Endodermal cell (in vitro differentiated cells): ENCODE data around the gene WDR4. TPM values are rescaled to one million over a fixed set of nuclear protein-coding genes. Genes with fewer than 3 reads are reported as not detected.

Experiments
- DNase-seq: peaks from one replicate; pipeline ENCODE4 v3.0.0-alpha.2; 2017
- H3K27ac ChIP-seq: 2 replicates; pipeline ENCODE4 v1.5.1; 2013; ENCODE audit warnings: mild to moderate bottlenecking, low read depth, low read length, moderate library complexity
- H3K27me3 ChIP-seq: 2 replicates; pipeline ENCODE4 v1.6.1; 2013; ENCODE audit warnings: mild to moderate bottlenecking, low read length, moderate library complexity; ENCODE audit not compliant: insufficient read depth, control insufficient read depth, poor library complexity, severe bottlenecking
- H3K36me3 ChIP-seq: 2 replicates; pipeline ENCODE4 v1.7.0; 2013; ENCODE audit warnings: mild to moderate bottlenecking, low read length, moderate library complexity; ENCODE audit not compliant: control insufficient read depth, insufficient read depth
- H3K4me1 ChIP-seq: one replicate; pipeline ENCODE4 v1.7.0; 2013; ENCODE audit warnings: low read length; ENCODE audit not compliant: control insufficient read depth, insufficient read depth
- H3K4me3 ChIP-seq: 2 replicates; pipeline ENCODE4 v1.5.1; 2013; ENCODE audit warnings: mild to moderate bottlenecking, low read length, moderate library complexity
- H3K9ac ChIP-seq: 2 replicates; pipeline ENCODE4 v1.6.1; 2013; ENCODE audit warnings: mild to moderate bottlenecking, low read length, moderate library complexity; ENCODE audit not compliant: poor library complexity, severe bottlenecking; ENCODE audit errors: extremely low read depth
- H3K9me3 ChIP-seq: 2 replicates; pipeline ENCODE4 v1.6.1; 2013; ENCODE audit warnings: mild to moderate bottlenecking, low read length, moderate library complexity; ENCODE audit not compliant: control insufficient read depth
- H3K27ac Mint-ChIP-seq: 2 replicates; pipeline ENCODE4 v1.8.0; 2020; ENCODE audit warnings: mixed read lengths
- H3K27me3 Mint-ChIP-seq: 2 replicates; pipeline ENCODE4 v1.8.0; 2021; ENCODE audit warnings: mild to moderate bottlenecking, mixed read lengths; ENCODE audit not compliant: insufficient read depth
- H3K36me3 Mint-ChIP-seq: 2 replicates; pipeline ENCODE4 v1.8.0; 2020; ENCODE audit warnings: low read depth, mixed read lengths
- H3K4me1 Mint-ChIP-seq: 2 replicates; pipeline ENCODE4 v1.8.0; 2020; ENCODE audit warnings: mixed read lengths
- H3K4me3 Mint-ChIP-seq: 2 replicates; pipeline ENCODE4 v1.8.0; 2020; ENCODE audit warnings: mild to moderate bottlenecking, moderate library complexity, mixed read lengths
- H3K9me3 Mint-ChIP-seq: 2 replicates; pipeline ENCODE4 v1.8.0; 2020; ENCODE audit warnings: mild to moderate bottlenecking, mixed read lengths
- CTCF ChIP-seq: fragments of 200-600 bp; sonication (generic); conservative IDR thresholded peaks from 2 replicates; pipeline ENCODE4 v1.5.0; 2021; ENCODE audit warnings: antibody characterized with exemption, mild to moderate bottlenecking
- WGBS, 2 experiments: methylation state at CpG; one replicate each; pipeline versions ENCODE4 v1.1.5 to v1.1.7; 2013; ENCODE audit warnings: missing lambda C conversion rate in 2 of 2, mixed read lengths in 1 of 2; ENCODE audit not compliant: insufficient coverage in 1 of 2, insufficient read length in 1 of 2; 5-methylcytosine and 5-hydroxymethylcytosine counted together
- total RNA-seq, 2 donors: library from RNA; stranded (reverse); fragmentation: NEBNext Ultra II Directional in 1 of 2; extraction: Animal tissue kit (Norgen Biotek cat#: 25700) in 1 of 2; gene quantifications; 2 replicates in 1 of 2; 3 replicates in 1 of 2; pipeline ENCODE4 v1.2.1, GENCODE V29; 2021

Gene WDR4
- total RNA-seq, 2 donors from 2014 or later, result 26.7 to 33.5 TPM

- no peaks in the 10 kb centered on the region for H3K9me3 ChIP-seq
- H3K4me3 ChIP-seq, result peak overlapping the region; percentile 76
- H3K4me3 Mint-ChIP-seq, result no peak overlapping the region
- H3K27ac Mint-ChIP-seq, result peak overlapping the region; percentile 95
- H3K27ac ChIP-seq, result peak overlapping the region; percentile 54
- peaks cover 10% of the 10 kb centered on the region for H3K36me3 Mint-ChIP-seq
- peaks cover 5% of the 10 kb centered on the region for H3K9me3 Mint-ChIP-seq
- peak overlapping the region; percentile 40 for H3K9ac ChIP-seq
- no peaks in the 10 kb centered on the region for H3K27me3 ChIP-seq
- no peak for TF ChIP-seq CTCF
- H3K36me3 ChIP-seq, result peaks cover 6% of the 10 kb centered on the region
- 76 to 81% methylated on average over 6 of the region's 6 CpGs for WGBS, 2 experiments
- peaks cover 23% of the 10 kb centered on the region for H3K4me1 Mint-ChIP-seq
- peaks cover 15% of the 10 kb centered on the region for H3K4me1 ChIP-seq
- DNase-seq, result no peak
- no peaks in the 10 kb centered on the region for H3K27me3 Mint-ChIP-seq
Measured at GRCh38 chr21:42924433-42924751, 45.1 kb upstream of the WDR4 start.

GRCh38 chr21:42923553-42924432 lies 44.5 kb upstream of the WDR4 start:
- Histone ChIP-seq H3K36me3 (peaks cover 6% of the 10 kb centered on the region), H3K27me3 (no peaks in the 10 kb centered on the region), H3K4me3 (peak overlapping the region; percentile 76), H3K27ac (peak overlapping the region; percentile 54), H3K4me1 (peaks cover 15% of the 10 kb centered on the region), H3K9ac (peak overlapping the region; percentile 40), H3K9me3 (no peaks in the 10 kb centered on the region)
- Mint-ChIP-seq H3K4me1 (peaks cover 26% of the 10 kb centered on the region), H3K9me3 (peaks cover 5% of the 10 kb centered on the region), H3K27ac (peak overlapping the region; percentile 95), H3K36me3 (peaks cover 10% of the 10 kb centered on the region), H3K27me3 (no peaks in the 10 kb centered on the region), H3K4me3 (no peak overlapping the region)
- DNase-seq, result peak; percentile 95
- peak; percentile 80 for TF ChIP-seq CTCF
- 30 to 36% methylated on average over 17 to 18 of the region's 18 CpGs for WGBS, 2 experiments

- 96% methylated on average over 18 of the region's 18 CpGs; no CpG with 5 or more reads in 1 of the 2 experiments for WGBS, 2 experiments
- Histone ChIP-seq H3K27me3 (no peaks in the 10 kb centered on the region), H3K9ac (no peak overlapping the region), H3K9me3 (no peaks in the 10 kb centered on the region), H3K36me3 (peaks cover 6% of the 10 kb centered on the region), H3K4me1 (peaks cover 15% of the 10 kb centered on the region), H3K27ac (no peak overlapping the region), H3K4me3 (peak overlapping the region; percentile 61)
- no peak overlapping the region for H3K4me3 Mint-ChIP-seq
- no peaks in the 10 kb centered on the region for H3K27me3 Mint-ChIP-seq
- no peak for TF ChIP-seq CTCF
- peaks cover 10% of the 10 kb centered on the region for H3K36me3 Mint-ChIP-seq
- H3K9me3 Mint-ChIP-seq, result peaks cover 5% of the 10 kb centered on the region
- H3K27ac Mint-ChIP-seq, result peak overlapping the region; percentile 74
- peaks cover 26% of the 10 kb centered on the region for H3K4me1 Mint-ChIP-seq
- DNase-seq, result no peak
Measured at GRCh38 chr21:42922918-42923317, 43.6 kb upstream of the WDR4 start.
